Transverse colon (tissue), 4 donors: ENCODE results near the gene MAST4. TPM values are rescaled to one million over a fixed set of nuclear protein-coding genes. Genes with fewer than 3 reads are reported as not detected.
A peak's percentile ranks its signal among the peaks of the same experiment; 100 is the strongest.

Source experiments
- DNase-seq: peaks from one replicate; pipeline ENCODE4 v3.0.0-alpha.2; 2019
- H3K27ac ChIP-seq, 4 donors: fragments of 200-600 bp; sonication (generic); 2 replicates each; pipeline ENCODE4 v1.5.1; 2016 to 2018; ENCODE audit warnings: inconsistent platforms in 4 of 4
- H3K27me3 ChIP-seq: fragments of 200-600 bp; sonication (generic); 2 replicates; pipeline ENCODE4 v1.5.1; 2017; ENCODE audit warnings: inconsistent platforms
- H3K36me3 ChIP-seq, 4 donors: fragments of 200-600 bp; sonication (generic); 2 replicates each; pipeline ENCODE4 v1.5.1; 2017 to 2019; ENCODE audit warnings: inconsistent platforms in 4 of 4
- H3K4me1 ChIP-seq, 4 donors: fragments of 200-600 bp; sonication (generic); 2 replicates each; pipeline ENCODE4 v1.5.1; 2017 to 2020; ENCODE audit warnings: inconsistent platforms in 4 of 4
- H3K4me3 ChIP-seq, 4 donors: fragments of 200-600 bp; sonication (generic); 1 replicate in 1 of 4; 2 replicates in 3 of 4; pipeline versions ENCODE4 v1.5.1 to v1.6.1; 2017 to 2019; ENCODE audit warnings: inconsistent platforms in 4 of 4
- H3K9me3 ChIP-seq, 2 donors: fragments of 200-600 bp; sonication (generic); 2 replicates each; pipeline ENCODE4 v1.5.1; 2017 to 2019; ENCODE audit warnings: inconsistent platforms in 2 of 2
- CTCF ChIP-seq, 5 experiments: fragments of 200-600 bp in 3 of 5; fragments of 450-650 bp in 2 of 5; sonication (generic) in 3 of 5; IDR thresholded peaks; 1 replicate in 2 of 5; 2 replicates in 3 of 5; pipeline ENCODE4 v1.5.1; 2016 to 2017; ENCODE audit warnings: antibody characterized with exemption in 5 of 5, inconsistent platforms in 3 of 5, mild to moderate bottlenecking in 2 of 5, moderate library complexity in 1 of 5
- EP300 ChIP-seq: sonication (generic); formaldehyde crosslinking; IDR thresholded peaks from one replicate; pipeline ENCODE4 v1.6.1; 2017; ENCODE audit warnings: antibody characterized with exemption, low read depth
- POLR2A ChIP-seq: fragments of 450-650 bp; IDR thresholded peaks from one replicate; pipeline ENCODE4 v1.6.1; 2016; ENCODE audit warnings: antibody characterized with exemption, mild to moderate bottlenecking, moderate library complexity
- POLR2AphosphoS5 ChIP-seq, 3 donors: sonication (generic); formaldehyde crosslinking; IDR thresholded peaks; one replicate each; pipeline ENCODE4 v1.6.1; 2016; ENCODE audit warnings: antibody characterized with exemption in 3 of 3
- WGBS, 2 donors: methylation state at CpG; one replicate each; pipeline ENCODE4 v1.1.5; 2018; ENCODE audit warnings: low coverage in 1 of 2; 5-methylcytosine and 5-hydroxymethylcytosine counted together
- in situ Hi-C, 4 donors: fragments of 200-750 bp; cut with MboI; loops; one replicate each; pipeline versions ENCODE4 v1.15.0 to v1.15.1; 2017; ENCODE audit warnings: low sequenced_read_pairs in 3 of 4, low pct_ligation_motif_present in 1 of 4, low pct_unique_long_range_greater_than_20kb in 1 of 4
- intact Hi-C: fragments of 100-400 bp; cut with DNase I; formaldehyde crosslinking; loops from one replicate; pipeline ENCODE4 v1.15.1; 2023; ENCODE audit warnings: low total_unique reads
- total RNA-seq, 4 donors: library from RNA; depleted of rRNA; stranded (reverse); fragments of >200 nt; gene quantifications; one replicate each; pipeline ENCODE4 v1.1.0, GENCODE V29; 2016

MAST4 gene
- total RNA-seq, 4 donors from 2014 or later = 20.3 to 46.8 (median 35.4) TPM

GRCh38 chr5:66807743-66808142, 211.6 kb downstream of the MAST4 start:
- Histone ChIP-seq H3K4me1 (no peaks in the 10 kb centered on the region), H3K4me3 (no peak overlapping the region), H3K27ac (no peak overlapping the region), H3K9me3 (no peaks in the 10 kb centered on the region), H3K36me3 (no peaks in the 10 kb centered on the region), H3K27me3 (no peaks in the 10 kb centered on the region)
- 61% methylated on average over 5 of the region's 5 CpGs; no CpG with 5 or more reads in 1 of the 2 donors for WGBS, 2 donors
- intact Hi-C loops (no loop called here), in situ Hi-C loops (loop anchor here in 3 of 4 donors (5.0 to 25.0 kb wide), 2 partner anchors 355 to 400 kb away; no protein-coding TSS in a partner anchor)
- DNase-seq = peak; percentile 17
- TF ChIP-seq POLR2AphosphoS5 (IDR thresholded peaks at IDR 0.05) (no peak), POLR2A (no peak), EP300 (no peak), CTCF (IDR thresholded peaks at IDR 0.05) (peak in 3 of 5 experiments; percentile 31 to 38 (median 33))

- TF ChIP-seq CTCF (IDR thresholded peaks at IDR 0.05) = no peak
- TF ChIP-seq POLR2A = no peak
- no peak for TF ChIP-seq POLR2AphosphoS5 (IDR thresholded peaks at IDR 0.05)
- TF ChIP-seq EP300 = no peak
- intact Hi-C loops = no loop called here
- 80 to 91% methylated on average over 5 to 6 of the region's 6 CpGs for WGBS, 2 donors
- H3K27ac ChIP-seq = no peak overlapping the region
- no peak for DNase-seq
- H3K4me1 ChIP-seq = no peaks in the 10 kb centered on the region
- no peak overlapping the region for H3K4me3 ChIP-seq
- H3K9me3 ChIP-seq = no peaks in the 10 kb centered on the region
- H3K27me3 ChIP-seq = no peaks in the 10 kb centered on the region
- H3K36me3 ChIP-seq = no peaks in the 10 kb centered on the region
- in situ Hi-C loops = loop anchor here in 3 of 4 donors (5.0 to 25.0 kb wide), 2 partner anchors 354 to 399 kb away; no protein-coding TSS in a partner anchor
Measured at GRCh38 chr5:66808663-66809062, 212.5 kb downstream of the MAST4 start.

- DNase-seq = no peak
- Histone ChIP-seq H3K27me3 (no peaks in the 10 kb centered on the region), H3K4me3 (no peak overlapping the region), H3K9me3 (no peaks in the 10 kb centered on the region), H3K27ac (no peak overlapping the region), H3K4me1 (no peaks in the 10 kb centered on the region), H3K36me3 (no peaks in the 10 kb centered on the region)
- in situ Hi-C loops = loop anchor here in 2 of 4 donors (25.0 kb wide), 1 partner anchor 352 kb away; no protein-coding TSS in a partner anchor
- no peak for TF ChIP-seq EP300
- no peak for TF ChIP-seq CTCF (IDR thresholded peaks at IDR 0.05)
- no peak for TF ChIP-seq POLR2A
- TF ChIP-seq POLR2AphosphoS5 (IDR thresholded peaks at IDR 0.05) = no peak
- intact Hi-C loops = no loop called here
- 82 to 90% methylated on average over 3 to 6 of the region's 6 CpGs for WGBS, 2 donors
Measured at GRCh38 chr5:66810151-66810550, 214.0 kb downstream of the MAST4 start.

GRCh38 chr5:66810848-66811261, 214.7 kb downstream of the MAST4 start:
- no peak for DNase-seq
- Histone ChIP-seq H3K9me3 (no peaks in the 10 kb centered on the region), H3K4me1 (no peaks in the 10 kb centered on the region), H3K36me3 (no peaks in the 10 kb centered on the region), H3K4me3 (no peak overlapping the region), H3K27ac (no peak overlapping the region), H3K27me3 (no peaks in the 10 kb centered on the region)
- intact Hi-C loops = no loop called here
- 63% methylated on average over 6 of the region's 6 CpGs; no CpG with 5 or more reads in 1 of the 2 donors for WGBS, 2 donors
- TF ChIP-seq EP300 (no peak), CTCF (IDR thresholded peaks at IDR 0.05) (no peak), POLR2AphosphoS5 (IDR thresholded peaks at IDR 0.05) (no peak), POLR2A (no peak)
- in situ Hi-C loops = loop anchor here in 2 of 4 donors (25.0 kb wide), 1 partner anchor 351 kb away; no protein-coding TSS in a partner anchor
